ENCODE data around the gene ALKBH5. TPM values are rescaled to one million over a fixed set of nuclear protein-coding genes. Genes with fewer than 3 reads are reported as not detected.

The ALKBH5 gene
- total and polyA plus RNA-seq, 9 of the 15 experiments (the other 6 are each of a cell fraction or from before 2014, with no cell fraction given), result 11.4 to 70.0 (median 47.4) TPM

GRCh38 chr17:18218756-18219415 lies 35.3 kb downstream of the ALKBH5 start:
- Histone ChIP-seq H3K27ac (ENCODE audit: extremely low read depth, low read depth, low read length) (no peak overlapping the region), H3K4me3 (no peak overlapping the region), H3K4me1 (replicated peaks in 1 of 2; ENCODE audit: control insufficient read depth in 2 of 2, insufficient read depth in 2 of 2, low read length in 2 of 2) (peaks cover 8 to 10% of the 10 kb centered on the region in 2 experiments; a peak in 3 of 5 replicates), H3K79me2 (ENCODE audit: control insufficient read depth, insufficient read depth, low read length) (no peaks in the 10 kb centered on the region), H3K9me3 (replicated peaks; ENCODE audit: control insufficient read depth, insufficient read depth, low read depth, low read length) (no peaks in the 10 kb centered on the region), H3K36me3 (ENCODE audit: control insufficient read depth, insufficient read depth, low read length) (no peaks in the 10 kb centered on the region), H2AFZ (ENCODE audit: low read depth, low read length) (no peak overlapping the region), H3K9me1 (ENCODE audit: control insufficient read depth, insufficient read depth, low read length) (peaks cover 3% of the 10 kb centered on the region), H3K4me2 (ENCODE audit: insufficient read depth, low read length) (no peak overlapping the region), H3K27me3 (ENCODE audit: control insufficient read depth in 2 of 2, insufficient read depth in 2 of 2, low read length in 2 of 2) (no peaks in the 10 kb centered on the region), H4K20me1 (replicated peaks; ENCODE audit: control insufficient read depth, insufficient read depth, low read length) (0 out of 2 replicates have a peak, but pooled peaks cover 7% of the 10 kb centered on the region), H3K9ac (ENCODE audit: insufficient read depth in 1 of 2, low read depth in 2 of 2, low read length in 2 of 2) (no peak overlapping the region)
- 6% methylated on average over 4 of the region's 4 CpGs for WGBS (ENCODE audit: insufficient coverage, low coverage, missing lambda C conversion rate)
- intact Hi-C loops (cut with micrococcal nuclease) (no loop called here), in situ Hi-C loops (cut with MboI) (loop anchor here (25.0 kb wide), 1 partner anchor 343 kb away; no protein-coding TSS in a partner anchor)
- no peak for FAIRE-seq
- peak in 1 of 4 experiments; percentile 14 for DNase-seq (ENCODE audit: extremely low read depth in 1 of 4, low spot score in 3 of 4)
- TF ChIP-seq NFIC (IDR thresholded peaks at IDR 0.05) (peak; percentile 28; the same call in 1 of the 2 replicates), SLC30A9 (CRISPR knock-in tag; IDR thresholded peaks at IDR 0.05) (no peak), NCOA1 (IDR thresholded peaks at IDR 0.05; ENCODE audit: low read depth) (no peak), TCF3 (CRISPR knock-in tag; IDR thresholded peaks at IDR 0.05) (no peak), NR2C2 (CRISPR knock-in tag; IDR thresholded peaks at IDR 0.05) (no peak), NR2C2 (tag; IDR thresholded peaks at IDR 0.05) (peak; percentile 35; the same call in 1 of the 2 replicates)
- ATAC-seq, result peak; percentile 53
- CTCF ChIA-PET (ENCODE audit: low intra/inter-chr PET ratio), result interaction anchor here (1.0 kb wide), 1 partner anchor 329 kb away, joined by 4 read pairs; no protein-coding TSS in a partner anchor
- no TSS peak for BruUV-seq (replicated peaks)
- POLR2A ChIA-PET, result interaction anchor here (0.7 kb wide), 1 partner anchor 35 kb away, joined by 3 read pairs; no protein-coding TSS in a partner anchor
